Activated CD4-positive, alpha-beta T cell treated with anti-CD3 and anti-CD28 coated beads, Interleukin-2, Interleukin-4, amounts not matched to agents 100 ng/mL and 50 ng/mL, durations not matched to agents 16 hours and 8 hours (primary cell): ENCODE measurements around the gene IDH3B.
A peak's percentile ranks its signal among the peaks of the same experiment; 100 is the strongest.
"Not testable (repeated sequence)": the region's sequence is repeated elsewhere in the genome, so short reads cannot be mapped to it uniquely, and the experiment has no call there.

ENCODE experiments used
- DNase-seq: peaks from one replicate; pipeline ENCODE4 v3.0.0-alpha.2; 2020; ENCODE audit warnings: low spot score

IDH3B gene

DNA sequence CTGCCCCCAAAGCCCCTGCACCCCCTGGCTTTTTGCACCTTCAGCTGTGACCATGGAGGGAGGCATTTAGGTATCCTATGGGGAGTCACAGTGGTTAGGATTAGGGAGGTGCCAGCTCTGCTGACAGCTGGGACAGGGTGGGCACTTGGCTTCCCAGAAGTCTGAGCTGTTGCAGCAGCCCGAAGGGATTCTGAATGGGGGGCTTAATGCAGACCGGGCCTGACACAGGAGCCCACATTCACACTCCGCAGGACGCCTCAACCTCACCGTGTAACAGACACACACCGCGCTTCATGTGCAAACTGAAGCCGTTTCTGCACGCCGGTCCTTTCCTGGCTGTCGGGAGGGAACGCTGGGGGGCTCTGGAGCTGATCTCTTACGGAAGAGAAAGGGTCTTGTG, 30.5 kb upstream of the IDH3B start:
- no peak for DNase-seq

DNA sequence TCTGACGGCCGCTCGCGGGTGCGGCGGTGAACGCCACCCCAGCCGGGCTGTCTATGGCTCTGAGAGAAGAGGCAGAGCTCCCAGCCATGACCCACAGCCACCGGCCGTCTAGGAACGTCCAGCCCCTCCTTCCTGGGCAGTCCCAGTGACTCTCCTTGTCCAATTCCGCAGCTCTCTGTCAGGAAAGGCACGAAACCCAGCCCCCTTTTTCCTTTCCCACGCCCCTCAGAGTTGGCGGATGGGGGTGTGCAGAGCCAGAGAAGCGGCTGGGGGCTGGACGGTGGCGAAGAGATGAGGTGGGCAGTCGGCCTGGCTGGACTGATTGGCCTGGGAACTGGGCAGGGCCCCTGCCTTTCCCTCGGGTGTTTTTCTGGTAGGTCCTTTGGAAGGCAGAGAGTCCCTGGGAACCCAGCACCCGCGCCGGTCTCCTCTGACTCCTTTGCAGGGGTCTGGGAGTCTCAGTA, 30.0 kb upstream of the IDH3B start:
- DNase-seq: no peak

GRCh38 chr20:2693286-2694007, 29.4 kb upstream of the IDH3B start:
- DNase-seq: no peak

DNA sequence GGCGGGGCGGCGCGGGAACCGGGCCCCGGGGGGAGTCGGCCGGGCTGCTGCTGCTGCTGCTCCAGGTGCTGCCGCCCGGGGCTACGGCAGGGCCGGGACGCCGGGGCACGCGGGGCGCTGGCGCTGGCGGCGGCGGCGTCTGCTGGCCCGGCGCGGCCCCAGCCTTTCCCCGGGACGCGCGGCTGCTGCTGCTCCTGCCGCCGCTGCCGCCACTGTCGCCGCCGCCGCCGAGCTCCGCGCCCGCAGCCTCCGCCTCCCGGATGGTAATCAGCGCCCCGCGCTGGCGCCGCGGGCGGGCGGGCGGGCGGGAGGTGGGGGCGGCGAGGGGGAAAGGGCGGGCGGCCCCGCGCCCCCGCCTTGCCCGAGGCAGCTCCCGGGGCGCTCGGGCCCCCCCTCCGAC, 28.9 kb upstream of the IDH3B start:
- DNase-seq: no peak

GRCh38 chr20:2692036-2692885, 28.2 kb upstream of the IDH3B start, which contains the start of gene EBF4:
Gene EBF4 (plus strand): TSS chr20:2692780. CDS start chr20:2693646, 866 bp downstream.
- DNase-seq: no peak

DNA sequence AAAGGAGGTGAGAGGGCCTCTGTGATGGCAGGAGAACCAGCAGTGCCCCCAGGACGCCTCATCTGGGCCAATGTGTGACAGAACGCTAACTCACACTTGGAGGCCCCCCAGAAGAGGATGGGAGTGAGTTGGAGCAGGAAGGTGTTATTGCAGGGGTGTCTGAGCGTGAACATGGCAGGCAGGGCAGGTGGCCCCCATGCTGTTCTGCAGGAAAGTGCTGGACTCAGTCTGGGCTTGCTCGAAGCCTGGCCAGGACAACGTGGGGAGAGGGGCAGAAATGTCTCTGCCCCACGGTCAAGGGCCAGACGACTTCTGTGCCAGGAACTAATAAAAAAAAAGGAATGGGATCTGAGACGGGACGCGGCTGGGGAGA, 27.6 kb upstream of the IDH3B start:
- DNase-seq: no peak

DNA sequence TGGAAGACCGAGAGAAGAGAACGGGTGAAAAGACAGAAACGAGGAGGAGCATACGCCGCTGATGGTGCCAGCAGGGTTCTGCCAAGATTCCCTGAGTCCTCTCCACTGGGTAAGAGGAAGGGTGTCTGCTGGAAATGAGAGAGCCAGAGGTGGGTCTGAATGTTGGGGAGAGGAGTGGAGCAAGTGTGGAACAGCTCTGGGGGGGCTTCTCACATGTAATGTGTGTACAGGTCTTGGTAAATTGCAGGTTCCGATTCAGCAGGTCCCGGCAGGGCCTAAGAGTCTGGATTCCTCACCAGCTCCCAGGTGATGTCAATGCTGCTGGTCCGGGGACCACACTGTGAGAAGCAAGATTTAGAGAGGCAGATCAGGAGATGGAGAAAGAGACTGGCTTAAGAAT, 27.1 kb upstream of the IDH3B start:
- no peak for DNase-seq

DNA sequence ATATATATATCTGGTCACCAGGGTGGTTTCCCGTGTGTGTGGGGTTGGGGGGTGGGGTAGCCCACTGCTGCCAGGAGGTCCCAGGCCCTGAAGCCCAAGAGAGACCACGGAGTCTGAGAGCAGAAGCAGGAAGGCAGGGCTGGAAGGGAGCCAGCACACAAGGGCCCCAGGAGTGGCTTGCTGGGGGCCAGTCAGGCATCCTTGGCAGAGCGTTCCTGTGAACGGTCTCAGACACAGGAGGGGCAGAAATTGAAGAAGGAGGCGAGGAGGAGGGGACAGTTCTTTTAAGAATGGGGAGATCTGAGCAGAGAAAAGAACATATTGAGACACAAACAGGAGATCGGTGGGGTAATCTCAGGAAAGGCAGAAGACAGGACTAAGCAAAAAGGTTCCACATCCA, 26.7 kb upstream of the IDH3B start:
- DNase-seq: no peak

- no peak for DNase-seq
Measured at GRCh38 chr20:2690213-2690612, 26.2 kb upstream of the IDH3B start.

DNA sequence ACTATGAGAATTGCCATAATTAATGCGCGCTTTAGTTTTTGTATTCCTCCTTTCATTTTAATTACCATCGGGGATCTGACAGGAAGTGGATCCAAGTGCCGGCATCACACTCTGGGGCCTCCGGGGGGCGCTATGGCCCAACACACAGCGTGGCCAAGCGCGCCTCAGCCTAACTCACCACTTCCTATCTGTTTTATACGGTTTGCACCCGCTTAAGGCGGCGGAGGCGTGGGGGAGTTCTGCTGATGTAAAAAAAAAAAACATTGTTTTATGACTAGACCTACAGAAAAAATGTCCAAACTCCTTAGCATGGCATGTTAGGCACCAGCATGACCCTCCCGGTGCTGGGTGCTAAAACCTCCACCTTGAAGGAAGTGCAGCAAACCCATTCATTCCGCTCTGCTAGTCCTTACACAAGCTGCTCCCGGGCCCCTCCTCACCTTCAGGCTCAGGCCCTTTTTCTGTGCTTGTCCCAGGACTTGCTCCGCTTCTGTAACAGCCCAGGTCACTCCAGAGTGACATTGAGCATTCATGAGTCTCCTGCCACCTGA, 24.1 kb upstream of the IDH3B start:
- DNase-seq: peak; percentile 77

DNA sequence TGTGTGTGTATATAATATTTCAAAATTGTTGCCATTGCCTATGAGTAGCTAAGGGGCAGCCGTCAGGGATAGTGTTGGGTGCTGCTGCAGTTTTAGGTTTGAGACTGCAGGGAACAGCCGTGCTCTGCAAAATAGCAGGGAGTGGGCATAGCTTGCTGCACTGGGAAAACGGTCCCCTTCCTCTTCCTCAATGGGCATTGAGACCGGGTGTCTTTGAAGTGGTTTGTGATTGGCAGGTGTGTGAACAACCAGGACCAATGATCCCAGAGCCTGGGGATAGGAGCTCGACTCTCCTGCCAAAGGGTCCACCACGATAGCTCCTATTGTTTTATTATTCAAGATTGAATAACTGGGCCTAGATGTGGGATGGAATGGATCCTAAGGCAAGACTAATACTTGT, 23.5 kb upstream of the IDH3B start:
- no peak for DNase-seq

DNA sequence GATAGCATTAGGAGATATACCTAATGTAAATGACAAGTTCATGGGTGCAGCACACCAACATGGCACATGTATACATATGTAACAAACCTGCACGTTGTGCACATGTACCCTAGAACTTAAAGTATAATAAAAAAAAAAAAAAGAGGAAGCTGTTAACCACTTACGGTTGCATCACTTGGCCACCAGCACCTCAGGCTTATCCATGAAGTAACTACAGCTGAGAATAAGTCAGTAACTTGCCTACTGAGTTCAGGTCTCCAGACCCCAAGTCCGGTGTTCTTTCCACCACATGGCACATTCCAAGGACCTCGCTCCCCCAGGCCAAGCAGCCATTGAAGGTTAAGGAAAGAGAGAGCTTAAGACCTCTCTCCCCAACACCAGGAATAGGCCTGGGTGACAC, 20.8 kb upstream of the IDH3B start:
- DNase-seq: not testable (repeated sequence)

- DNase-seq: not testable (repeated sequence)
Measured at GRCh38 chr20:2682040-2682439, 18.0 kb upstream of the IDH3B start.

GRCh38 chr20:2680046-2680445, 16.0 kb upstream of the IDH3B start:
- DNase-seq: no peak

DNA sequence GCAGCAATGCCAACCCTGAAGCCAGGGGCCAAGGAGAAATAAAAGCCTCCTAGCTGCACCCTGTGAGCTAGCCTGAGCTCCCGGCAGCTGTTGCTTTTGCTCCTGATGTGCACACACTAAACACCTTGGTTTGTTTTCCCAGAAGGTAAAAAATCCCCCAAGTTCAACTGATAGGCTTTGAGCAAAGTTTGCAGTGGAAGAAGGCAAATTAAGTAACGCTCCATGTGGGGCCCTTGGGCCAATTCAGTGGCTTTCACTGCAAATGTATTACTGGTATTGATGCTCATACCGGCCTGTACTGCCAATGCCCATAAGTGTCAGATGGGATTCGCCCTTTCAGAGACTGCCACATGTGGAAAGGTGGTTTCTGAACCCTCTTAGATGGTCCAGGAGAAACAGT, 9.4 kb upstream of the IDH3B start:
- DNase-seq: no peak

DNA sequence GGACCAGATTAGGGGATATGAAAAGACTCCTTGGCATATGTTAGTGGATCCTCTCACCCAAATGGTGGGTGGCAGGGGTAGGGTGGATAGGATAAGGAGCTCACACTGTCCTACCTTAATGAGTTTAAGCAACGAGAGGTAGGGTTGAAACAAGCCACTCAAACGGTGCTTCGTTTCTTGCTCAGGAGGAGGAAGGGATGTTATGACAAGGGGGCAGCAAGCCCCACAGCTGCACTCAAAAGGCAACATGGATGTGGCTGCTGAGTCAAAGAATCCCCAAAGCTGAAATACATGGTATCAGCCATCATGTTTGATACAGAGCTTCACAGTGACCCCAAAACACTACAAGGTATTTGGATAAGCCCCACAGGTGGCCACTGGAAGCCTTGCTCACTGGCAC, 8.4 kb upstream of the IDH3B start:
- DNase-seq: no peak

GRCh38 chr20:2671977-2672376, 8.0 kb upstream of the IDH3B start:
- no peak for DNase-seq

DNA sequence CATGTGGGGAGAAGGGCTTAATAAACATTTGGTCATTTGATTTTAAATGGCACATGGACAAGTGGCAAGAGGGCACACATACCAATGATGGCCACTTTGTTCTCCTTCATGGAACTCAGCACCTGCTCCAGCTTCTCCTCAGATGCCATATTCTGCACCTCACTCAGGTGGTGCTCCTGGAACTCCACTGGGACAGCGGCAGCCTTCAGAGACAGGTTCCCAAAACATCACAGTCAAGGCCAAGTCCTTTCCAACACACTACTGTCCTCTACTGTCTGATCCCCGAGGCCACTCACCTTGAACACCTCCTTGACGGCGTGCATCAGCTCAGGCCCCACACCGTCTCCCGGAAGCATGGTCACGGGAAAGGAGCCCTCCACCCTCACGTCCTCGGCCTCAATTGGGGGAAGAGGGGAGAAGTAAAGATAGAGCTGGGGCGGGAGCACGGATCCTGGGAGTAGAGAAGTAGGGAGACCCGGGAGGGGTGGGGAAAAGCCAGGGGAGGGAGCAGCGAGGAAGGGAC, 591 bp downstream of the IDH3B start:
- no peak for DNase-seq

GRCh38 chr20:2659547-2659946, 4.5 kb downstream of the IDH3B start:
- no peak for DNase-seq

- no peak for DNase-seq
Measured at GRCh38 chr20:2658414-2659354, 5.3 kb downstream of the IDH3B start.

DNA sequence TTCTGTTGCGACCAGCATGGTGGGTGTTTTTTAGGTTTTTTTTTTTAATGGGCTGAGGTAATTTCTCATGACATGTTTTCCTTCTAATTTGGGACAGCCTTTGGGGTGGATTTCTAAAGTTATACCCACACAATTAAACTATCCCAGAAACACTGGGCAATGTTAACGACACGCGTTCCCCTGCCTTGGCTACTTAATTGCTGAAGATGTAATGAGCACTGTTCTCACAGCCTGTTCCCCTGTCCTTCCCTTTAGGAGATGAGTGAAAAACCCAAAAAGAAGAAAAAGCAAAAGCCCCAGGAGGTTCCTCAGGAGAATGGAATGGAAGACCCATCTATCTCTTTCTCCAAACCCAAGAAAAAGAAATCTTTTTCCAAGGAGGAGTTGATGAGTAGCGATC, 6.3 kb downstream of the IDH3B start:
- DNase-seq: no peak

GRCh38 chr20:2657241-2657640, 6.8 kb downstream of the IDH3B start:
- no peak for DNase-seq
